Heart left ventricle (tissue), 16 donors: Measurements from ENCODE around the gene CLPSL1. TPM values are rescaled to one million over a fixed set of nuclear protein-coding genes. Genes with fewer than 3 reads are reported as not detected.

Source experiments
- ATAC-seq, 4 donors: fragments of 200-7000 bp; cut with Tn5 transposase; one replicate each; pipeline ENCODE4 v1.9.1; 2020 to 2022; ENCODE audit warnings: moderate library complexity in 4 of 4, mild to moderate bottlenecking in 3 of 4, moderate number of reproducible peaks in 1 of 4
- DNase-seq, 5 donors: peaks; one replicate each; pipeline ENCODE4 v3.0.0-alpha.2; 2020
- H3K27ac ChIP-seq, 12 donors: fragments of 200-600 bp; sonication (generic) in 4 of 12; one replicate each; pipeline versions ENCODE4 v1.5.0 to v1.8.0; 2016 to 2022; ENCODE audit warnings: mild to moderate bottlenecking in 2 of 12
- H3K27me3 ChIP-seq, 9 donors: fragments of 200-600 bp; sonication (generic) in 2 of 9; one replicate each; pipeline versions ENCODE4 v1.5.1 to v1.8.0; 2016 to 2022; ENCODE audit warnings: mild to moderate bottlenecking in 3 of 9
- H3K36me3 ChIP-seq, 9 donors: fragments of 200-600 bp; sonication (generic) in 2 of 9; one replicate each; pipeline versions ENCODE4 v1.5.0 to v1.8.0; 2018 to 2022; ENCODE audit warnings: mild to moderate bottlenecking in 2 of 9
- H3K4me1 ChIP-seq, 12 donors: fragments of 200-600 bp; sonication (generic) in 4 of 12; one replicate each; pipeline versions ENCODE4 v1.5.0 to v1.8.0; 2016 to 2022; ENCODE audit warnings: mild to moderate bottlenecking in 3 of 12
- H3K4me3 ChIP-seq, 12 donors: fragments of 200-600 bp; sonication (generic) in 4 of 12; one replicate each; pipeline versions ENCODE4 v1.5.0 to v1.8.0; 2017 to 2022; ENCODE audit warnings: mild to moderate bottlenecking in 9 of 12, moderate library complexity in 4 of 12
- H3K9me3 ChIP-seq, 12 donors: fragments of 200-600 bp; sonication (generic) in 4 of 12; one replicate each; pipeline versions ENCODE4 v1.5.0 to v1.8.0; 2016 to 2022; ENCODE audit warnings: mild to moderate bottlenecking in 1 of 12
- POLR2A ChIP-seq, 2 donors: fragments of 450-650 bp; IDR thresholded peaks; one replicate each; pipeline ENCODE4 v1.6.1; 2017; ENCODE audit warnings: antibody characterized with exemption in 2 of 2, mild to moderate bottlenecking in 2 of 2, moderate library complexity in 2 of 2
- WGBS, 4 donors: extraction: QIAGEN DNeasy Blood & Tissue Kit in 2 of 4; methylation state at CpG; one replicate each; pipeline versions ENCODE4 v1.1.5 to v1.1.7; 2013 to 2018; 5-methylcytosine and 5-hydroxymethylcytosine counted together
- intact Hi-C, 10 donors: fragments of 100-400 bp; cut with DNase I; formaldehyde crosslinking; loops; one replicate each; pipeline versions ENCODE4 v1.11.1 to v1.14.2; 2022
- polyA plus RNA-seq, 2 donors: library from polyadenylated mRNA; stranded (reverse); fragments of 200-250 nt; gene quantifications; one replicate each; pipeline ENCODE4 v1.2.3, GENCODE V29; 2013
- total RNA-seq, 9 donors: library from RNA; depleted of rRNA in 2 of 9; stranded (reverse); fragments of >200 nt in 2 of 9; fragmentation: NEBNext Ultra II Directional in 3 of 9; extraction: Animal tissue kit (Norgen Biotek cat#: 25700) in 3 of 9; gene quantifications; one replicate each; pipeline versions ENCODE4 v1.1.0 to v1.2.4, GENCODE V29; 2016 to 2023
- TF ChIP-seq, protein P1 (sequence below), 12 donors: fragments of 200-600 bp; sonication (generic) in 4 of 12; IDR thresholded peaks; one replicate each; pipeline versions ENCODE4 v1.5.0 to v1.8.0; 2018 to 2022; ENCODE audit warnings: antibody characterized with exemption in 12 of 12, mild to moderate bottlenecking in 5 of 12
- donor health status: ischemic (EF 13 %, LVEDD 7.1; RV severe dilation, severe dysfunction).
- donor health status: healthy with polysubstance abuse.
- donor health status: DM: no; HTN: yes; CAD: no.
- donor health status: DM: no; HTN: no; CAD: no.
- donor health status: ischemic (EF 25% LVEDD 6.9; RV normal size, moderate dysfunction).
- donor health status: ischemic (EF 25% LVEDD 5.7; RV mildly dilated, moderate dysfunction).
- donor health status: healthy.
- donor health status: DM: yes; HTN: yes; CAD: no.
- donor health status: ischemic (EF 35%, LVEDD 5.7; RV mildly dilated, moderate dysfunction).
- donor health status: nonischemic (EF 11% LVEDD 7.7; RV severe dilation, severe dysfunction).
- donor health status: DM: yes; HTN: yes; CAD: no.
- donor health status: PGD.
- donor health status: ischemic (EF 29% LVEDD 5.4; RV normal size, mild dysfunction).
- donor health status: nonischemic (EF 23%, LVEDD 6.1; RV moderate dilation, normal function).

The CLPSL1 gene
- total and polyA plus RNA-seq, 11 donors: not detected

DNA sequence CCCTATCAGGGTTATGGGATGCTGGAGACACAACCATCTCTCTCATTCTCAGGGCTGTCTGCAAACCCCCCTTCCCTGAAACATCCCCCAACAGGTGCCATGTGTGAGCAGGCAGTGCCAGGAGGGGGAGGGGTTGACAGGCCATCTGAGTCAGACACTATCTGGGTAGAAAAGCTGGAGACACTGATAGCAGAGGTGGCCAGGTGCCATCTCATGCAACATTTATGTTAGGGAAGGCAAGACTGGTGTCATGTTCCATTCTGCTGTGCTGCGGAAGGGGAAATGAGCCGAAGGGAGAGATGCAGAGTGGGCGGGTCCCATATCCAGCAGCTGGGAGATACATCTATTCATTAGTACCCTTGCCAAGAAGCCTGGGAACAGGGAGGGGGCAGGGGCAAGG, 27.9 kb downstream of the CLPSL1 start:
- ATAC-seq (no peak), DNase-seq (no peak)
- Histone ChIP-seq H3K4me3 (no peak overlapping the region), H3K27me3 (peaks cover 0 to 44% (median 6%) of the 10 kb centered on the region in 9 donors), H3K36me3 (no peaks in the 10 kb centered on the region), H3K9me3 (no peaks in the 10 kb centered on the region), H3K4me1 (peaks cover 0 to 8% (median 0%) of the 10 kb centered on the region in 12 donors), H3K27ac (no peak overlapping the region)
- intact Hi-C loops: no loop called here
- TF ChIP-seq, protein P1, sequence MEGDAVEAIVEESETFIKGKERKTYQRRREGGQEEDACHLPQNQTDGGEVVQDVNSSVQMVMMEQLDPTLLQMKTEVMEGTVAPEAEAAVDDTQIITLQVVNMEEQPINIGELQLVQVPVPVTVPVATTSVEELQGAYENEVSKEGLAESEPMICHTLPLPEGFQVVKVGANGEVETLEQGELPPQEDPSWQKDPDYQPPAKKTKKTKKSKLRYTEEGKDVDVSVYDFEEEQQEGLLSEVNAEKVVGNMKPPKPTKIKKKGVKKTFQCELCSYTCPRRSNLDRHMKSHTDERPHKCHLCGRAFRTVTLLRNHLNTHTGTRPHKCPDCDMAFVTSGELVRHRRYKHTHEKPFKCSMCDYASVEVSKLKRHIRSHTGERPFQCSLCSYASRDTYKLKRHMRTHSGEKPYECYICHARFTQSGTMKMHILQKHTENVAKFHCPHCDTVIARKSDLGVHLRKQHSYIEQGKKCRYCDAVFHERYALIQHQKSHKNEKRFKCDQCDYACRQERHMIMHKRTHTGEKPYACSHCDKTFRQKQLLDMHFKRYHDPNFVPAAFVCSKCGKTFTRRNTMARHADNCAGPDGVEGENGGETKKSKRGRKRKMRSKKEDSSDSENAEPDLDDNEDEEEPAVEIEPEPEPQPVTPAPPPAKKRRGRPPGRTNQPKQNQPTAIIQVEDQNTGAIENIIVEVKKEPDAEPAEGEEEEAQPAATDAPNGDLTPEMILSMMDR (IDR thresholded peaks at IDR 0.05): no peak
- TF ChIP-seq POLR2A (IDR thresholded peaks at IDR 0.05): no peak
- 37 to 54% (median 38%) methylated on average over 3 of the region's 3 CpGs for WGBS, 4 donors

DNA sequence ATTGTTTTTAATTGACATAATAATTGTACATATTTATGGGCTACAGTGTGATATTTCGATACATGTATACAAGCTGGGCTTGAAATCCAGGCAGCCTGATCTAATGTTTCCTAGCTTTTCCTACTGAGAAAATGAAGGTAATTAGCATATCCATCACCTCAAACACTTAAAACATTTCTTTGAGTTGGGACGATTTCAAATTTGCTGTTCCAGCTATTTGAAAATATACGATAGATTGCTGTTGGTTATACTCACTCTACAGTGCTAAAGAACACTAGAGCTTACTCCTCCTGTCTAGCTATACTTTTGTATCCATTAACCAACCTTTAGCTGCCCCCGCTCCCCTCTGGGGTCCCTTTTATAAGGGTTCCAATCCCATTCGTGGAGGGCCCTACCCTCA, 29.0 kb downstream of the CLPSL1 start:
- Histone ChIP-seq H3K36me3 (no peaks in the 10 kb centered on the region), H3K4me3 (no peak overlapping the region), H3K9me3 (no peaks in the 10 kb centered on the region), H3K4me1 (peaks cover 0 to 8% (median 0%) of the 10 kb centered on the region in 12 donors), H3K27me3 (peaks cover 0 to 39% (median 6%) of the 10 kb centered on the region in 9 donors), H3K27ac (no peak overlapping the region)
- DNase-seq (no peak), ATAC-seq (no peak)
- no peak for TF ChIP-seq POLR2A (IDR thresholded peaks at IDR 0.05)
- TF ChIP-seq, protein P1 (IDR thresholded peaks at IDR 0.05): no peak
- 76 to 83% (median 79%) methylated on average over 5 of the region's 5 CpGs for WGBS, 4 donors
- intact Hi-C loops: no loop called here

DNA sequence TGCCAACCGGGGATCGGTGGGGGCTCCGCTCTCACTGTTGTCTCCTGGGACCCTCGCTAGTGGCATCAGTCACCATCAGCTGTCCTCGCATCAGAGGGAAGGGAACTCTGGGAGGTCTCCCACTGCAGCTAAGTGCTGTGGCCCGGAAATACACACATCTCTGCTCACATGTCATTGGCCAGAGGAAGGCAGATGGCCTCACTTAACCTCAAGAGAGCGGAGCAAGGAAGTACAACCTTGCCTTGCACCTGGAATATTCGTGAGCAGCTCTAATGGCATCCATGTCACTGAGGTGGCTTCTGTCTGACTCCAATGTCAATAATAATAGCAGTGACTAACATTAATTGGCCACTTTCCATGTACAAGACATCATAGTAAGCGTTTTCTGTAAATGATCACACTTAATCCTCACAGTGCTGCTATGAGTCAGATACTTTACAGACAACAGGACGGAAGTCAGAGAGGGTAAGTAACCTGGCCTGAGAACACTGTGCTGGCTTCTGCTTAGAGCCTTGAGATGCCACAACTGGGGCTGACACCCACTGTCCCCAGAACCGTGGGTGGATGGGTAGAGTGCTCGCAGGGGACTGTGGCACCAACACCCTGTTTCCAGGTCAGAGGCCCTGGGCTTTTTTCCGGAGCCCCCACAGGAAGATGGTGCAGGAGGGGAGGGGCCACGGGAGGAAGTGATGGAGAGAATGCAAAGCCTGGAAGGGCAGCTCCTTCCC, 30.3 kb downstream of the CLPSL1 start:
- ATAC-seq: peak in 1 of 4 donors; percentile 24
- Histone ChIP-seq H3K9me3 (peaks cover 0 to under 1% (median 0%) of the 10 kb centered on the region in 12 donors), H3K36me3 (no peaks in the 10 kb centered on the region), H3K4me1 (no peaks in the 10 kb centered on the region), H3K27me3 (peaks cover 0 to 26% (median 0%) of the 10 kb centered on the region in 9 donors), H3K27ac (no peak overlapping the region), H3K4me3 (no peak overlapping the region)
- intact Hi-C loops: no loop called here
- DNase-seq: no peak
- 59 to 68% (median 63%) methylated on average over 14 of the region's 14 CpGs for WGBS, 4 donors
- TF ChIP-seq POLR2A (IDR thresholded peaks at IDR 0.05): no peak
- TF ChIP-seq, protein P1 (IDR thresholded peaks at IDR 0.05): no peak

DNA sequence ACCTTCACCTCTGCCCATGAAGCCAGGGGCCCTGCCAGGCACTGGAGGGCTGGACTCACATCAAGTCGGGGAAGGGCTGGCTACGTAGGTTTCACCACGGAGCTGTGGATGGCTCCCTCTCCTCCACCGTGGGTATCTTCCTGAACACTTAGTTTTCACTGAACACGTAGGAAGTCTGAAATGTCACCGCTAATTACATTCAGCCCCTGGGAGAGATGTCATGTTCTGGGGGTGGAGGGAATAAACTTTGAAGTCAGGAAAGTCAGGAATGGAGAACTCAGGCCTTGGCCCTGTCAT, 30.8 kb downstream of the CLPSL1 start:
- ATAC-seq: no peak
- WGBS, 4 donors: 68 to 80% (median 74%) methylated on average over 6 of the region's 6 CpGs
- DNase-seq: no peak
- intact Hi-C loops: no loop called here
- Histone ChIP-seq H3K36me3 (no peaks in the 10 kb centered on the region), H3K27me3 (peaks cover 0 to 21% (median 0%) of the 10 kb centered on the region in 9 donors), H3K27ac (no peak overlapping the region), H3K9me3 (peaks cover 0 to 5% (median 3%) of the 10 kb centered on the region in 12 donors), H3K4me3 (no peak overlapping the region), H3K4me1 (no peaks in the 10 kb centered on the region)
- TF ChIP-seq POLR2A (IDR thresholded peaks at IDR 0.05): no peak
- TF ChIP-seq, protein P1 (IDR thresholded peaks at IDR 0.05): no peak
